GM19193 (cell line): ENCODE measurements around the gene C3orf22.

Source experiments
- POLR2A ChIP-seq: IDR thresholded peaks from 4 replicates; pipeline ENCODE4 v1.6.1; 2011; ENCODE audit not compliant: insufficient read depth, insufficient read length; ENCODE audit errors: extremely low read depth

The C3orf22 gene

DNA sequence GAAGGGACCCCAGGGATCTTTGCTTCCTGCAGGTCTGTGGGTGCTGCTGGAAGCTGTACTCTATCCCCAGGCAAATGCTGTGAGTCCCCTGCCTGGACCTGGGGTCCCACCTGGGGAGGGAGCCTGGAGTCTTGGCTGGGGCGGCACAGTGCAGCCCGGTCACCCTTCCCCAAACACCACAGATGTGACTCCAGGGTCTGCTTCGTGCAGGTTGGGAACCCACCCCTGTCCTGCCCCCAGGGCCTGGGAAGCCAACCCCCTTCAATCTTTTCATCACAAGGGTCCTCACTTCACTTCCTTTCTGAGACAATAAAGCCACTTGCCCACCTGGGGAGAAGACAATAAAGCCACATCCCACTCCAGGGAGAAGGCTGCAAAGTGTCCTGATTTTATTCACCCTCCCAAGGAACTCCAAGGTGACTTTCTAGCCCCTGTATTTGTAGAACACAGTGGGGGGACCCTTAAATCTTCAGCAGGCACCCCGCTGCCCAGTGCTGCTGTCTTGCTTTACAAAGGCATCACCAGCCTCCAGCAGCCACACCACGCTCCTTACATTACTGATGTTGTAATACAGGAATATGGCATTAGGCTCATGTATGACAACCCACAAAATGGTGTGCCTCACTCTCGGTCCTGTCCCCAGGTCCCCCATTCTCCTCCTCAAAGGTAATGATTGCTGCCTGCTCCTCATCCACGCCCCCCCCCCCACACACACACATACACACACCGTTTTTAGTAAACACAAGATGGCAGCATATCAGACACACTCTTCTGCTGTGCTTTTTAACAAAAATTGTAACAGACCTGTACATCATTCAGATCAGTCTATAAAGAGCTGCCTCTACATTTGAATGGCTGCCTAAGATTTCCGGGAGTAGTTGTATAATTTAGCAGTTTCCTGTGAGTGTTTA is 9.9 kb downstream of the C3orf22 start:
- TF ChIP-seq POLR2A: no peak

DNA sequence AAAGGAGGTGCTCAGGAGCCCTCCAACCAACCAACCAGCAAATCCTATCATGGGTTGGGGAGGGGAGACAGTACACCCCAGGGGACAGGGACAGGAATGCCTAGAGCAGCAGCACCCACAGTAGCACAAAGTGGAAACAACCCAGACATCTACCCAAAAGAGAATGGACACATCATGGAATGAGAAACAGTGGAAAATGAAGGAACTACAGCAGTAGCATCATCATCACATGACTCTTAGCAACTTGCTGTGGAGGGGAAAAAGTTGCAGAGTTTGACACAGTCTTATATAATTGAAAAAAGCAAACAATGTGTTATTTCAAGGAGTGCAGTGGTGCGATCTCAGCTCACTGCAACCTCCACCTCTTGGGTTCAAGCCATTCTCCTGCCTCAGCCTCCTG is 11.0 kb downstream of the C3orf22 start:
- TF ChIP-seq POLR2A: no peak

DNA sequence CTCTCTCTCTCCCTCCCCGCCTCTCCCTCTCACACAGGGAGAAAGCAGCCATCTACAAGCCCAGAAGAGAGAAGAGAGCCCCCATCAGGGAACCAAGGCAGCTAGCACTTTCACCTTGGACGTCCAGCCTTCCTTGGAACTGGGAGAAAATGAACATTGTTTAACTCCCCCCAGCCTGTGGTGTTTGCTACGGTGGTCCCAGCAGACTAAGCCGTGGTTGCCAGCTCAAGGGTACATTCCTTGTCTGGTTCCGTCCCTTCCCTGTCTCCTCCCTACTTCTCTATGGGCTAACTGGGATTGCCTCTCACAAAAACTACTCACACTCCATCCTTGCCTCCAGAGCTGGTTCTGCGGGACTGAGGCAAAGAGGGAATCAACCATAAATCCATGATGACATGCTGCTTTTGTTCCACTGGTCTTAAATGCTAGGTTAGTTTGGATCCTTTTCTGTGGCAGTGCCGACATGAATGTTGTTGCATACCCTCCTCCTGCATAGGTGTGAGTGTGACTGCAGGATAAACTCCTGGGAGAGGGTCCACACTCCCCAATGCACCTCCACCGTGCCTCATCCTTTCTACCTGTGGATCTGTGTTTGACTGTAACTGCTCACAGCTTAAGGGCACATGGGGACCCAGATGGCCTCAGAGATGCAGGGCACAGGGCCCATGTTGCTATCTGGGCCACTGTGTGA is 12.0 kb downstream of the C3orf22 start:
- no peak for TF ChIP-seq POLR2A

DNA sequence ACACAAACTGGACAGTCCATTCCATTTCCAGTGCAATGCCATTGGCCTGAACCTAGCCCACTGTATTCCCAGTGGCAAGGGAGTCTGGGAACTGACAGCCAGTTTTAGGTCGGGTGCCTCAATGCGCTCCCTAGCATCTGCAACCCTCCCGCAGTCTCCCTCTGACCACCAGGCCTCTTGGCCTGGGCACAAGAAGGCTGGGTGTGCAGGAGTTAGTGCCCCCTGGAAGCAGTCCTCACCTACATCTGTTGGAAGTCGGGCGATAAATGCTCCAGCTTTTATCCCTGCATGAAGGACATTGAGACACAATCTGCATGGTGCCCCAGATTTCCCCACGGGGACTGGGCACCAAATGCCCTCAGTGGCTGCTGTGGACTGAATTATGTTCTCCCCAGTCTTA is 12.7 kb downstream of the C3orf22 start:
- TF ChIP-seq POLR2A: no peak

DNA sequence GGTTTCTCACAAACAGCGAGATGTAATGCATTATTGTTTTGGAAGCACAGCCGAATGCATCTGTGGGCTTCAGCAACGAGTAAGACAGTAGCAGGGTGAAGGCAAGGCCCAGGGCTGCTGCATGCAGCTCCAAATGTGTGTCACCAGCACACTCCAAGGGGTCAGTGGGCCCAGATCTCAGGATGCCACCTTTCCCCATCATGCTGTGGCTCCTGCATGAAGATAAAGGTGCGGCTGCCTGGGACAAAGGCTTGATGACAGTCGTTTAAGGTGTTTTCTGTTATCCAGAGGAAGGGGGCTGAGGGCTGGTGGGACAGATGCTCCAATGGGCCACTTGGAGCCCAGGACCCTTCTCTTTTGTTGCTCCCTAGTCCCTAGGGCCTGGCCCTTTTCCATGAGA is 13.2 kb downstream of the C3orf22 start:
- TF ChIP-seq POLR2A: no peak

DNA sequence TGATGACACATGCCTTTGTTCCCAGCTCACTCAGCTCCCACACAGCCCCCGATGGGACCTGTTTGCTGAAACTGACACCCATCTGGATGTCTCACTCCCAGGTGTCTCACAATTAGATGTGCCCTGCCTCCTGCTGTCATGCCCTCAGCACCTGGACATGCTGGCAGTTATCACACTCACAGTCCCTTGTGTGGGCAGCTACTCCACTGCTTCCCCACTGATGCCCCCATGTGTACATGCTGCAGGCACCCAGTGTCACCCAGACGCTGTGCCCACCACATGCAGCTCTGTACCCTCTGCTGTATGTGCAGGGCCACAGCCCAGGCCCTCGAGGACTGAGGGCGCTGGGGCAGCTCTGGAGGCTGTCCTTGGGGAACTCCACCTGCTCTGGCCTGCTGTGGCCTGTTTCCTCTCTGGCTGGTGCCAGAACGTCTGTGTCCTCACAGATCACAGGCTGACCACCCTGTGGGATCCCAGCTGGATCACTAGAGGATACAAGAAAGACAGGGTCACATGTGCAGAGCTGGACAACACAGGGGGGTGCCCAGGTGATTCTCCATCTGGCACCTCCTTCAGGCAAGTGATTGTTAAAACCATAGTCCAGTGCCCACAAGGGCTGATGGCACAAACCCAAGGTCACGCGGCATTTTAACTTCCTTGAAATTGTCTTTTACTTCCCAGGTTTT is 14.0 kb downstream of the C3orf22 start:
- no peak for TF ChIP-seq POLR2A

DNA sequence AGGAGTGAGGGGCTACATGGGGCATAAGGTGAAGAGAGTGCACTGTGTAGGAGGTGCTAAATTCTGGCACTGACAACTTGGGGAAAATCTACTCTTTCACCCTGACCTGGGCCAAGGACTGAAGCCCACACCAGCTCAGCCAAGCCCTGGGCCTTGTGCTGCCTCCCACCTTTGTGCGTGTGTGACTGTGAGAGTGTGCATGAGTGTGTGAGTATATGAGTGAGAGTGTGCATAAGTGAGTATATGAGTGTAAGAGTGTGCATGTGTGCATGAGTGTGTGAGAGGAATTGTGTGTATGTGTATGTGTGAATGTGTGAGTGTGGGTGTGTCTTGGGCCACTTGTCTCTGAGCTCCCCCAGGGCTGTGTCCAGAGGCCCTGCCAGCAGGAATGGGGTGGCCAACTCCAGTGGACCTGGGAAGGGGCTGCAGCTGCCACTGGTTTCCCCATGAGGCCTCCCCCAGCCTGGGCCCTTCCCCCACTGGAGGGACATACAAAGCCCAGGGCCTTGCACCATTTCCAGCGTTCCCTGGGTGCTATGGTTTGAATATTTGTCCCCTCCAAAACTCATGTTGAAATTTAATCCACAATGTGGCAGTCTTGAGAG is 15.2 kb downstream of the C3orf22 start:
- TF ChIP-seq POLR2A: no peak

DNA sequence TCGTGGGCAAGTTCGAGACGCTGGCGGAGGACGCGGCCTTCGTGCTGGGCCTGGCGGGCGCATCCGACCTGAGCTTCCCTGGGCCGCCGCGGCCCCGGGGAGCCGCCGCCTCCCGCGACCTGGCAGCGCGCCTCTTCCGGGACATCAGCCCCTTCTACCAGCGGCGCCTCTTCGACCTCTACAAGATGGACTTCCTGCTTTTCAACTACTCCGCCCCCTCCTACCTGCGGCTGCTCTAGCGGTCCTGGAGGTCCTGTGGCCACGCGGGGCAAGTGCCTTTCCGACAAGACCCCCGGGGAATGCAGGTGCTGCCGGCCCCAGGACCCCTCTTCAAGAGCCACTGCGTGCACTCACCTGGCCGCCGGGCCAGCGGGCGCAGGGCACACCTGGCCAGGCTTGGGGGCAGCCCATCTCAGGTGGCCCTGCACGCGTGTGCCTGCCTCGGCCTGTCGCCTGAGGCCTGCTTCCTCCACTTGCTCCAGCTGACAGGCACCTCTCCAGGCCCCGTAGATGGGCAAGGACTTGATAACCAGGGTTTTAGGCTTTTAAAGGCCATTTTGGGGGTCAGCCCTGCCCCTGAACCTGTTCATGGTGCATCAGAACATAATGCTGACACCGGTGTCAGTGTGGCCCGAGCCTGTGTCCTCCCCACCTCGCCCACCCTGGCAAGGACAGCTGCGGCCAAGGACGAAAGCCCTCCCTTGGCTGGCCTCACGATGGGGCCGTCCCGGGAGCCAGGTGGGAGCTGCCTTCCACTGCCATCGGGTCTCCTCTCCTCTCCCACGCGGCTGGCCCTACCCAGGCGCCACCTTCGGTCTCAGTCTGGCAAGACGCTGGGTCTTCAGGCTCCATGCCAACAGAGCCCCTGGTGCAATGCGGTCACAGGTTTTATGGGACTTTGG is 16.1 kb downstream of the C3orf22 start:
- TF ChIP-seq POLR2A: no peak

DNA sequence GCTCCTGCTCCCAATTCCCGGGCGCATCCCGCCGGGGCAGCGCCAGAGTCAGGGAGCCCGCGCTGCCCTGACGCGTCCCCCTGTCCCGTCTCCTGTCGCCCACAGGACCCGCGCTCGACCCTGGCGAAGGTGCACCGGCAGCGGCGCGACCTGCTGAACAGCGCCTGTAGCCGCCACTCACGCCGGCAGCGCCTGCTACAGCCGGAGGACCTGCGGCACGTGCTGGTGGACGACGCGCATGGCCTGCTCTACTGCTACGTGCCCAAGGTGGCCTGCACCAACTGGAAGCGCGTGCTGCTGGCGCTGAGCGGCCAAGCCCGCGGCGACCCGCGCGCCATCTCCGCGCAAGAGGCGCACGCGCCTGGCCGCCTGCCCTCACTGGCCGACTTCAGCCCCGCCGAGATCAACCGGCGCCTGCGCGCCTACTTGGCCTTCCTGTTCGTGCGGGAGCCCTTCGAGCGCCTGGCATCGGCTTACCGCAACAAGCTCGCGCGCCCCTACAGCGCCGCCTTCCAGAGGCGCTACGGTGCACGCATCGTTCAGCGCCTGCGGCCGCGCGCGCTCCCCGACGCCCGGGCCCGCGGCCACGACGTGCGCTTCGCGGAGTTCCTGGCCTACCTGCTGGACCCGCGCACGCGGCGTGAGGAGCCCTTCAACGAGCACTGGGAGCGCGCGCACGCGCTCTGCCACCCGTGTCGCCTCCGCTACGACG is 16.9 kb downstream of the C3orf22 start:
- TF ChIP-seq POLR2A: no peak

DNA sequence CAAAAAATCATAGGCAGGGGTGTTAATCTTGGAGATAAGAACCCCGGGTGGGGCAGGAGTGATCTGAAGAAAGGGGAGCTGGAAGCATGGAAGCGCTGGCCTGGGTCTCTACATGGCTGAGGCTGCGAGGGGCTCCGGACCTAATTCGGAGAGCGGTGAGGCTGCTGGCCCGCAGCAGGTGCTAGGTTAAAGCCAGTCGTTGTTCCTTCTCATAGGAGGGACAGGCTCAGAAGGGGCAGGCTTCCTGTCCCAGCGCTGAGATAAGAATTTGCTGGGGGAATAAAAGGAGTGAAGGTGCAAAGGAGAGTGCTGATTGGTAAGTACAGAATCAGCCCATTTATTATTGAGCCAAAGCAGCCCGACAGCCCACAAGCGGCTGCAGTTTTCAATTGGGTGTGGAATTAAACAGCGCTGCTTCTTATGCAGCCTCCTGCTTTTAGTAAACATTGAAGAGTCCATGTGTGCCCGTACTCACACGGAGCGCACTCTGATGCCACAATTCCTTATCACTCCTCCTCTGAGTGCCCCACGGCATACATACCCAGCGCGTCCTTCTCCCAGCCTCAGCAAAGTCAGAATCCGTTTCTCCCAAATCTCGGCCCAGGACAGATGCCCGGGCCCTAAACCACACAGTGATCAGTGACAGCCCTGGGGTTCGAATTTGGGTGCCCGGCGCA is 17.6 kb downstream of the C3orf22 start:
- TF ChIP-seq POLR2A: no peak

DNA sequence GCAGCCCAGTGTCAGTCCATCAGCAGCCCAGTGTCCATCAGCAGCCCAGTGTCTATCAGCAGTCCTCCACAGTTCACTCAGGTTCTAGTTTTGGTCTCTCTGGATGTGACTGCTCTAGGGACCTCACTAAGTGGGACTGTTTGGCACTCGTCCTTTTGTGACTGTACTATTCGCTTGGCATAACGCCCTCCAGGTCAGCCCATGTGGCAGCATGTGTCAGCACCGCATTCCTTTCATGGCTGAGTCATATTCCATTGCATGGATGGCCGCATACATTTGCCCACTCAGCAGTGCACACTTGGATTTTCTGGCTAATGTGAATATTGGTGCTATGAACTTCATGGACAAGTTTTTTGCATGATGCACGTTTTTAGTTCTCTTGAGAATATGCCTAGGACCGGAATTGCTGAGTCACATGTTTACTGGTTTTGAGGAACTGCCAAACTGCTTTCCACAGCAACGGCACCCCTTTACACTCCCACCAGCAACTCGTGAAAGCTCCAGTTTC is 18.3 kb downstream of the C3orf22 start:
- TF ChIP-seq POLR2A: no peak

DNA sequence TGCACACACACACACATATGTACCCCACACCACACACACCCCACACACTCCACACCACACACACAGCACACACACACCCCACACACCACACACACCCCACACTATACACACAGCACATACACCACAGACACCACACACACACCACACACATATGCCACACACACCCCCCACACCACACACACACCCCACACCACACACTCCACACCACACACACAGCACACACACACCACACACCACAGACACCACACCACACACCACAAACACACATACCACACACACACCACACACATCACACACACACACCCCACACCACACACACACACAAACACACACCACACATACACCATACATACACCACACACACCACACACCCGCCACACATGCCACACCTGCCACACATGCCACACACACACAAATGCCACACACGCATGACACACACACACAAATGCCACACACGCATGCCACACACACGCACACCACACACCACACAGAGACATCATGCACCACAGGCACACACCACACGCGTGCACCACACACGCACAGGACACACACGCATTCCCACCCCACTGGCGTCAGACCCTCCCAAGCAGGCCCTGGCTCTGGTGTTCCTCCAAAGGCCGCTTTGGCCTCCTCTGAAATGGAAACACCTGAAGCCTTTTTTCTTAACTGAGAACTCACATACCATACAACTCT is 19.0 kb downstream of the C3orf22 start:
- no peak for TF ChIP-seq POLR2A
